ENCODE results near the gene MAP2K1. TPM values are rescaled to one million over a fixed set of nuclear protein-coding genes. Genes with fewer than 3 reads are reported as not detected.

MAP2K1 gene
- total and polyA plus RNA-seq, 9 of the 15 experiments (the other 6 are each of a cell fraction or from before 2014, with no cell fraction given): 7.5 to 58.3 (median 30.0) TPM

DNA sequence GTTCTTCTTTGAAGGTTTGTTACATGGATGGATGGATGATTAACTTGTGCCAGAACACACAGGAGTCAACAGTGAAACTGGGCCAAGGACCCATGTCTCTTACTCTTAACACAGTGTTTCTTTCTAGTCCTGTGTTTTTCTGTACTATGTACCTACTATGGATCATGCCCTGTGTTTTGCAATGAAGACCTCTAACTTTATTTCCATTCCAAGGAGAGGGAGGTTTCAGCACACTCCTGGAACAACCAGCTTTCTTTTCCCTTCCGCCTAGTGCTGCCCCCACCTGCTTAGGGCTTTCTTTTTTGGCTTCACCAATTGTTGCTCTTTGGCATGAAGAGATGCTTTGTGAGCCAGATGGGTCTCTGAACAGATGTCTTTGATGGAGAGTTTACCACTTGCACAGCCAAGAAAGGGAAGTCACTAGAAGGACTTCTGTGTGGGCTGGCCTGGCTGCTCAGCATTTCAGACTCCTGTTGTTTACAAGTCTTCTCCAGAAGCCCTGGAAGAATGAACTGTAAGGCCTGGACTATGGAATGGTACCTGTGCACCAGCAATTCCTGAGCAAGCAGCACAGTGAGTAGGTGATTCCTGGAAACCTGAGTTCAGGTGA lies 66.4 kb downstream of the MAP2K1 start (continued):
- no peak for TF ChIP-seq ZNF121 (CRISPR knock-in tag; conservative IDR thresholded peaks at IDR 0.05)
- TF ChIP-seq, protein P1, sequence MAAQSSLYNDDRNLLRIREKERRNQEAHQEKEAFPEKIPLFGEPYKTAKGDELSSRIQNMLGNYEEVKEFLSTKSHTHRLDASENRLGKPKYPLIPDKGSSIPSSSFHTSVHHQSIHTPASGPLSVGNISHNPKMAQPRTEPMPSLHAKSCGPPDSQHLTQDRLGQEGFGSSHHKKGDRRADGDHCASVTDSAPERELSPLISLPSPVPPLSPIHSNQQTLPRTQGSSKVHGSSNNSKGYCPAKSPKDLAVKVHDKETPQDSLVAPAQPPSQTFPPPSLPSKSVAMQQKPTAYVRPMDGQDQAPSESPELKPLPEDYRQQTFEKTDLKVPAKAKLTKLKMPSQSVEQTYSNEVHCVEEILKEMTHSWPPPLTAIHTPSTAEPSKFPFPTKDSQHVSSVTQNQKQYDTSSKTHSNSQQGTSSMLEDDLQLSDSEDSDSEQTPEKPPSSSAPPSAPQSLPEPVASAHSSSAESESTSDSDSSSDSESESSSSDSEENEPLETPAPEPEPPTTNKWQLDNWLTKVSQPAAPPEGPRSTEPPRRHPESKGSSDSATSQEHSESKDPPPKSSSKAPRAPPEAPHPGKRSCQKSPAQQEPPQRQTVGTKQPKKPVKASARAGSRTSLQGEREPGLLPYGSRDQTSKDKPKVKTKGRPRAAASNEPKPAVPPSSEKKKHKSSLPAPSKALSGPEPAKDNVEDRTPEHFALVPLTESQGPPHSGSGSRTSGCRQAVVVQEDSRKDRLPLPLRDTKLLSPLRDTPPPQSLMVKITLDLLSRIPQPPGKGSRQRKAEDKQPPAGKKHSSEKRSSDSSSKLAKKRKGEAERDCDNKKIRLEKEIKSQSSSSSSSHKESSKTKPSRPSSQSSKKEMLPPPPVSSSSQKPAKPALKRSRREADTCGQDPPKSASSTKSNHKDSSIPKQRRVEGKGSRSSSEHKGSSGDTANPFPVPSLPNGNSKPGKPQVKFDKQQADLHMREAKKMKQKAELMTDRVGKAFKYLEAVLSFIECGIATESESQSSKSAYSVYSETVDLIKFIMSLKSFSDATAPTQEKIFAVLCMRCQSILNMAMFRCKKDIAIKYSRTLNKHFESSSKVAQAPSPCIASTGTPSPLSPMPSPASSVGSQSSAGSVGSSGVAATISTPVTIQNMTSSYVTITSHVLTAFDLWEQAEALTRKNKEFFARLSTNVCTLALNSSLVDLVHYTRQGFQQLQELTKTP (IDR thresholded peaks at IDR 0.05; ENCODE audit: low read depth in 1 of 2, partially characterized antibody in 2 of 2): no peak
- TF ChIP-seq, protein P2, sequence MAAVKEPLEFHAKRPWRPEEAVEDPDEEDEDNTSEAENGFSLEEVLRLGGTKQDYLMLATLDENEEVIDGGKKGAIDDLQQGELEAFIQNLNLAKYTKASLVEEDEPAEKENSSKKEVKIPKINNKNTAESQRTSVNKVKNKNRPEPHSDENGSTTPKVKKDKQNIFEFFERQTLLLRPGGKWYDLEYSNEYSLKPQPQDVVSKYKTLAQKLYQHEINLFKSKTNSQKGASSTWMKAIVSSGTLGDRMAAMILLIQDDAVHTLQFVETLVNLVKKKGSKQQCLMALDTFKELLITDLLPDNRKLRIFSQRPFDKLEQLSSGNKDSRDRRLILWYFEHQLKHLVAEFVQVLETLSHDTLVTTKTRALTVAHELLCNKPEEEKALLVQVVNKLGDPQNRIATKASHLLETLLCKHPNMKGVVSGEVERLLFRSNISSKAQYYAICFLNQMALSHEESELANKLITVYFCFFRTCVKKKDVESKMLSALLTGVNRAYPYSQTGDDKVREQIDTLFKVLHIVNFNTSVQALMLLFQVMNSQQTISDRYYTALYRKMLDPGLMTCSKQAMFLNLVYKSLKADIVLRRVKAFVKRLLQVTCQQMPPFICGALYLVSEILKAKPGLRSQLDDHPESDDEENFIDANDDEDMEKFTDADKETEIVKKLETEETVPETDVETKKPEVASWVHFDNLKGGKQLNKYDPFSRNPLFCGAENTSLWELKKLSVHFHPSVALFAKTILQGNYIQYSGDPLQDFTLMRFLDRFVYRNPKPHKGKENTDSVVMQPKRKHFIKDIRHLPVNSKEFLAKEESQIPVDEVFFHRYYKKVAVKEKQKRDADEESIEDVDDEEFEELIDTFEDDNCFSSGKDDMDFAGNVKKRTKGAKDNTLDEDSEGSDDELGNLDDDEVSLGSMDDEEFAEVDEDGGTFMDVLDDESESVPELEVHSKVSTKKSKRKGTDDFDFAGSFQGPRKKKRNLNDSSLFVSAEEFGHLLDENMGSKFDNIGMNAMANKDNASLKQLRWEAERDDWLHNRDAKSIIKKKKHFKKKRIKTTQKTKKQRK (IDR thresholded peaks at IDR 0.05; ENCODE audit: borderline replicate concordance, low read depth, low read length): no peak
- no peak for TF ChIP-seq RBM22 (IDR thresholded peaks at IDR 0.05; ENCODE audit: low read depth, low read length, poor library complexity, severe bottlenecking)
- no peak for TF ChIP-seq ETV5 (CRISPR knock-in tag; IDR thresholded peaks at IDR 0.05; ENCODE audit: low read depth)
